Omental fat pad (tissue), 4 donors: ENCODE measurements around the gene NBL1. TPM values are rescaled to one million over a fixed set of nuclear protein-coding genes. Genes with fewer than 3 reads are reported as not detected.

Experiments used
- ATAC-seq: fragments of 150-250 bp; one replicate; pipeline ENCODE4 v1.9.1; 2016; ENCODE audit warnings: mild to moderate bottlenecking, moderate library complexity; ENCODE audit not compliant: low FRiP score
- DNase-seq: peaks from one replicate; pipeline ENCODE4 v3.0.0-alpha.2; 2019; ENCODE audit warnings: low spot score
- total RNA-seq, 4 donors: library from RNA; depleted of rRNA; stranded (reverse); fragments of >200 nt; gene quantifications; one replicate each; pipeline ENCODE4 v1.1.0, GENCODE V29; 2016
- TF ChIP-seq, protein P1 (sequence below), 3 donors: fragments of 450-650 bp; IDR thresholded peaks; one replicate each; pipeline ENCODE4 v1.5.1; 2016 to 2017; ENCODE audit warnings: antibody characterized with exemption in 3 of 3, mild to moderate bottlenecking in 3 of 3, moderate library complexity in 2 of 3

NBL1 gene
- total RNA-seq, 4 donors from 2014 or later = 36.8 to 97.9 (median 72.8) TPM

DNA sequence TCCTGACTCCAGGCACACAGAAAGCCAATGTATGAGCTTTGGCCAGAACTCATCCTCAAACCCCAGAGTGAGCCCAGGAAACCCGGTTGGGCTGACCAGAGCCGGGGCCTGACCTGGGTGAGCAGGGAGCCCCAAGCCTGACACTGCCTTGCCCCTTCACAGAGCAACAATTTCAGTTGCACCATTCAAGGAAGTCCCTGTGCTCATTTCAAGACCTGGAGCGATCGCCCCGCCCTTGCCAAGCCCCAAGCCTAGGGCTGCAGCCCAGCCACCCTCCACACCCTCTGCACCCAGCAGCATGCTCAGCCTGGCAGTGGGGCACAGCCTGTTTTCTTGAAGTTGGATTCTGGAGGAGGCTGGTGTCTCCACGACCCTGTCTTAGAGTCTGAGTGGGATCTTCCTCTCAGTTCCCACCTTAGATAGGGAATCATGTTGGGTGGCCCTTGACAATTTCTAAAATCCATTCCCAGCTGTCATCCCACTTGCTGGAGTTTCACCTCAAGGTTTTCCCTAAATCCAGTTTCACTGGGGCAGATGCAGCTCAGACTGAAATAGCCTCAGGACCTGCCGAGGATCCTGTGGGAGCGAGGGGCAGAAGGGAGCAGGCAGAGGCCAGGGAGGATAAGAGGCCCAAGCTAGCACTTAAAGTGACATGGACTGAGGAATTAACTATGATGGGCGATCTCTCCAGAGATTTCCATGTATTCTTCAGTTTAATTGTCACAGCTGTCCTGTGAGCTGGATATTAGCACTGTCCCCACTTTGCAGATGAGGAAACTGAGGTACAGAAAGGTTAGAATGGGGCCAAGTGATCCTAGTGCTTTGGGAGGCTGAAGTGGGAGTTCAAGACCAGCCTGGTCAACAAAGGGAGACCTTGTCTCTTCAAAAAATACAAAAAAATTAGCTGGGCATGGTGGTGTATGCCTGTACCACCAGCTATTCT lies 2.5 kb downstream of the NBL1 start:
- TF ChIP-seq, protein P1, sequence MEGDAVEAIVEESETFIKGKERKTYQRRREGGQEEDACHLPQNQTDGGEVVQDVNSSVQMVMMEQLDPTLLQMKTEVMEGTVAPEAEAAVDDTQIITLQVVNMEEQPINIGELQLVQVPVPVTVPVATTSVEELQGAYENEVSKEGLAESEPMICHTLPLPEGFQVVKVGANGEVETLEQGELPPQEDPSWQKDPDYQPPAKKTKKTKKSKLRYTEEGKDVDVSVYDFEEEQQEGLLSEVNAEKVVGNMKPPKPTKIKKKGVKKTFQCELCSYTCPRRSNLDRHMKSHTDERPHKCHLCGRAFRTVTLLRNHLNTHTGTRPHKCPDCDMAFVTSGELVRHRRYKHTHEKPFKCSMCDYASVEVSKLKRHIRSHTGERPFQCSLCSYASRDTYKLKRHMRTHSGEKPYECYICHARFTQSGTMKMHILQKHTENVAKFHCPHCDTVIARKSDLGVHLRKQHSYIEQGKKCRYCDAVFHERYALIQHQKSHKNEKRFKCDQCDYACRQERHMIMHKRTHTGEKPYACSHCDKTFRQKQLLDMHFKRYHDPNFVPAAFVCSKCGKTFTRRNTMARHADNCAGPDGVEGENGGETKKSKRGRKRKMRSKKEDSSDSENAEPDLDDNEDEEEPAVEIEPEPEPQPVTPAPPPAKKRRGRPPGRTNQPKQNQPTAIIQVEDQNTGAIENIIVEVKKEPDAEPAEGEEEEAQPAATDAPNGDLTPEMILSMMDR (IDR thresholded peaks at IDR 0.05) = no peak
- ATAC-seq (no peak), DNase-seq (no peak)

DNA sequence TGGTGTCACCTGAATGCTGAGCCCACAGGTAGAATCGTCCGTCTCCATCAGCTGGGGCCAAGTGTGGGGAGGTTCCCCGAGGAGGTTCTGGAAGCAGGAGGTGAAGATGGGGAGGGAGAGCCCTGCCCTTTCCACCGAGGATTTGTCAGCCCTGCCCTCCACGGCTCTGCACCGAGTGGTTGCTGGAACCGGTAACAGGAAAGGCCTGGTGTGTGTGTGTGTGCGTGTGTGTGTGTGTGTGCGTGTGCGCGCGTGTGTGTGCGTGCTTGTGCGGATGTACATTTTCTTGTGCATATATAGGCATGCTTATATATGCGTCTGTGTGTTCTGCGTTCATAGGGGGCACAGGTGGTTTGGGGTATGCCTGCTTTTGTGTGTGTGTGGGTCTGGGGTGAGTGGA lies 3.5 kb downstream of the NBL1 start:
- ATAC-seq (no peak), DNase-seq (no peak)
- TF ChIP-seq, protein P1 (IDR thresholded peaks at IDR 0.05) = no peak

DNA sequence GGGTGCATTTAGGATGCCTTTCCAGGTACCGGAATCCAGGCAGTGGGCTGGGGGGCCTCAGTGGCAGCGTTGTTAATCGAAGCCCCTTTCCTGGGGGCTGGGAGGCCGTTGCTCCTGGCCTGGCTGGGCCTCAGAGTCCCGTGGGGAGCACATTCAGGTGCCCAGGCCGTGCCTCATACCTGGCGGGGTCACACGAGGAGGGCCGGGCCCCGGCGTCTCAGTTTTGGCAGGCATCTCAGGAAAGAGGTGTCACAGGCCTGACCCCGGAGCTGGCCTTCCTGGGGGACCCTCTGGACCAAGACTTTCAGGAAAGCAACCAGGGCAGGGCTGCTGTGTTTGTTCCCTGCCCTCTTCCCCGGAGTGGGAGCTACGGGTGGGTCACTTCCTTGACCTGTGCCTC lies 4.1 kb downstream of the NBL1 start:
- DNase-seq (no peak), ATAC-seq (no peak)
- TF ChIP-seq, protein P1 (IDR thresholded peaks at IDR 0.05) = no peak

DNA sequence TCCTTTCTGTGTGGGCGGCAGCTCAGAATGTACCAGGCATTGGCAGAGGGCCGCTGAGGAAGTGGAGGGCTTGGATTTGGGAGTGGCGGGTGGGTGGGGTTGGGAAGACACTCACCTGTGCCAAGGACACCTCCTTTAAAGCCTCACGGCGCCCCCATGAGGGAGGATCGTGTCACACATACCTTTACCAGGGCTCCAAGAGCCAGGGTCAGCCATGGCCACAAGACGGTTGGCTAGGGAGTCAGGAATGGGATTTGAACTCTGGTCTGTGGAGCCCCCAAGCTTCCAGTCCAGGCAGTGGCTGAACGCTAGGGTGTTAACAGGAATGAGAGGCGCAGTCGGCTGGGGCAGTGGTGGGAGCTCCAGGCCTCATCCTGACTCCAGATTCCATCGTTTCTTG lies 4.6 kb downstream of the NBL1 start:
- ATAC-seq = no peak
- TF ChIP-seq, protein P1 (IDR thresholded peaks at IDR 0.05) = no peak
- no peak for DNase-seq

DNA sequence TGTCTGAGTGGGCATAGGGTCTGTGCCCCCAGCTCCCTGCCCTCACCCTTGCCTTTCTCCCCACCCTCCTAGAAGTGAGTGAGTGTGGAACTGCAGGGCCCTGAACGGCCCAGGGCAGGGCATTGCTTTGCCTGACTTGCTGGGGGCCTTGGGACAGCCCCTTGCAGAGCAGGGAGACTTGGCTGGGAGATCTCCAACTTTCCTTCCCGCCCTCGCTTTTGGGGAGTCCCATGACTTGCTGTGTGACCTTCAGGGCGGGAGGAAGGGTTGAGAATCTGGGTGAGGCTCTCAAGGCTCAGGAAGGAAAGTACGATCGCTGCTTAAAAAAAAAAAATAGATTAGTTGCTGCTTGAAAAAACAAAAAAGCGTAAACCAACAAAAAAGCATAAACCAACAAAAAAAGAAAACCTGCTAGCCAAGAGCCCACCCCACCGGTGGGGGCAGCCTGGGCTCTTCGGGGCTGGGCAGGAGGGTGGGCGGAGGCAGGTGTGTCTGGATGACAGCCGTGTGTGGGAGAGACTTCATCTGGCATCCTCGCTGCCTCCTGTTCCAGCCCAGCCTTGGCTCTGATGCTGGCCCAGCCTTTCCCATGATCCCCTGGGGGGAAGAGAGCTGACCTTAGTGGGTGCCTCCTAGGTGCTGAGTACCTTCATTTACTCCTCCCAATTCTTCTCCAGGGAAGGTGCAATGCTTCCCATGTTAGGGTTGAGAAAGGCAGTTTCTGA lies 6.5 kb downstream of the NBL1 start:
- peak; percentile 52 for ATAC-seq
- TF ChIP-seq, protein P1 (IDR thresholded peaks at IDR 0.05) = no peak
- DNase-seq = no peak

DNA sequence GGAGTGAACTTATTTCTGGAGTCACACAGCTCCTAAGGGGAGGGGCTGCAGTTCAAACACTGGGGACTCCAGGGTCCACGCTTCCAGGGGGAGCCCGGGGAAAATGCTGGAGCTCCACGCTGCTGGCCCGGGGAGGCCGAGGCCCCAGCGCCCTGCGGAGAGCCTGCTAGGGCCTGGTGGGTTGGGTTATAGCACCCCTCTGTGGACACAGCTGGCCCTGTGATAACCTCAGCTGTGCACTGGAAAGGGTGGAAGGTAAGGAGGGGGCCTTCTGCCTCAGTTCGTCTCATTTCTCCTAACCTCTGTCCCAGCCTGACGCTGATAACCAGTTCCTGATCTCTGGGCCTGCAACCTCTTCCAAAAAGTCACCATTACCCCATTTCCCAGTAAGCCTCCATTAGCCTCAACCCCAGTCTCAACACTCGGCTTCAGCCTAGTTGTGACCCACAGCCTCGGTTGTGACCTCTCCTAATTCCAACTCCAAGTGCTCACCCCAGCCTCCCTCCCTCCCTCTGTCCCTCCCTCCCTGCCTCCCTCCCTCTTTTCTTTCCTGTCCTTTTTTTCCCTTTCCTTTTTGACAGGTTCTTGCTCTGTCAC lies 7.1 kb downstream of the NBL1 start:
- TF ChIP-seq, protein P1 (IDR thresholded peaks at IDR 0.05) = peak in 1 of 3 donors; percentile 6
- DNase-seq (no peak), ATAC-seq (peak; percentile 49)
